Measurements from ENCODE around the gene ZNF764.
"Not testable (repeated sequence)": the region's sequence is repeated elsewhere in the genome, so short reads cannot be mapped to it uniquely, and the experiment has no call there.

ZNF764 gene

GRCh38 chr16:30556125-30556473, 2.1 kb downstream of the ZNF764 start:
- no peak for TF ChIP-seq POLR2A (IDR thresholded peaks at IDR 0.05; ENCODE audit: low read depth, low read length)
- no peak for TF ChIP-seq POLR2AphosphoS5 (IDR thresholded peaks at IDR 0.05; ENCODE audit: low read depth, low read length)
- TF ChIP-seq TAF1 (IDR thresholded peaks at IDR 0.05; ENCODE audit: borderline replicate concordance, low read depth, low read length), result no peak
- FAIRE-seq (no peak), DNase-seq (ENCODE audit: insufficient read length) (no peak)

- no peak for TF ChIP-seq POLR2AphosphoS5 (IDR thresholded peaks at IDR 0.05; ENCODE audit: low read depth, low read length)
- no peak for TF ChIP-seq TAF1 (IDR thresholded peaks at IDR 0.05; ENCODE audit: borderline replicate concordance, low read depth, low read length)
- TF ChIP-seq POLR2A (IDR thresholded peaks at IDR 0.05; ENCODE audit: low read depth, low read length), result no peak
- FAIRE-seq, result no peak
- no peak for DNase-seq (ENCODE audit: insufficient read length)
Observed at GRCh38 chr16:30555315-30556124, 2.7 kb downstream of the ZNF764 start.

GRCh38 chr16:30554557-30555314, 3.4 kb downstream of the ZNF764 start:
- DNase-seq (ENCODE audit: insufficient read length), result no peak
- no peak for TF ChIP-seq TAF1 (IDR thresholded peaks at IDR 0.05; ENCODE audit: borderline replicate concordance, low read depth, low read length)
- no peak for TF ChIP-seq POLR2AphosphoS5 (IDR thresholded peaks at IDR 0.05; ENCODE audit: low read depth, low read length)
- no peak for TF ChIP-seq POLR2A (IDR thresholded peaks at IDR 0.05; ENCODE audit: low read depth, low read length)
- no peak for FAIRE-seq

- FAIRE-seq (no peak), DNase-seq (ENCODE audit: insufficient read length) (no peak)
- no peak for TF ChIP-seq POLR2AphosphoS5 (IDR thresholded peaks at IDR 0.05; ENCODE audit: low read depth, low read length)
- TF ChIP-seq POLR2A (IDR thresholded peaks at IDR 0.05; ENCODE audit: low read depth, low read length), result no peak
- no peak for TF ChIP-seq TAF1 (IDR thresholded peaks at IDR 0.05; ENCODE audit: borderline replicate concordance, low read depth, low read length)
Observed at GRCh38 chr16:30553393-30553899, 4.7 kb downstream of the ZNF764 start.

- TF ChIP-seq POLR2A (IDR thresholded peaks at IDR 0.05; ENCODE audit: low read depth, low read length), result no peak
- TF ChIP-seq TAF1 (IDR thresholded peaks at IDR 0.05; ENCODE audit: borderline replicate concordance, low read depth, low read length), result no peak
- no peak for TF ChIP-seq POLR2AphosphoS5 (IDR thresholded peaks at IDR 0.05; ENCODE audit: low read depth, low read length)
- FAIRE-seq (no peak), DNase-seq (ENCODE audit: insufficient read length) (no peak)
Observed at GRCh38 chr16:30552956-30553355, 5.2 kb downstream of the ZNF764 start.

- FAIRE-seq, result no peak
Observed at GRCh38 chr16:30551781-30552180, 6.4 kb downstream of the ZNF764 start.

GRCh38 chr16:30548416-30549253, 9.5 kb downstream of the ZNF764 start:
- TF ChIP-seq POLR2A (IDR thresholded peaks at IDR 0.05; ENCODE audit: low read depth, low read length) (no peak), POLR2AphosphoS5 (IDR thresholded peaks at IDR 0.05; ENCODE audit: low read depth, low read length) (no peak), TAF1 (IDR thresholded peaks at IDR 0.05; ENCODE audit: borderline replicate concordance, low read depth, low read length) (no peak)
- no peak for FAIRE-seq

More at GRCh38 chr16:30551781-30552180, 6.4 kb downstream of the ZNF764 start:
- no peak for DNase-seq (ENCODE audit: insufficient read length)
- TF ChIP-seq POLR2AphosphoS5 (IDR thresholded peaks at IDR 0.05; ENCODE audit: low read depth, low read length) (no peak), POLR2A (IDR thresholded peaks at IDR 0.05; ENCODE audit: low read depth, low read length) (no peak), TAF1 (IDR thresholded peaks at IDR 0.05; ENCODE audit: borderline replicate concordance, low read depth, low read length) (no peak)

GRCh38 chr16:30546115-30546514, 12.1 kb downstream of the ZNF764 start:
- DNase-seq (ENCODE audit: insufficient read length), result no peak
- FAIRE-seq, result no peak
- no peak for TF ChIP-seq POLR2A (IDR thresholded peaks at IDR 0.05; ENCODE audit: low read depth, low read length)
- TF ChIP-seq TAF1 (IDR thresholded peaks at IDR 0.05; ENCODE audit: borderline replicate concordance, low read depth, low read length), result no peak
- no peak for TF ChIP-seq POLR2AphosphoS5 (IDR thresholded peaks at IDR 0.05; ENCODE audit: low read depth, low read length)

More at GRCh38 chr16:30548416-30549253, 9.5 kb downstream of the ZNF764 start:
- no peak for DNase-seq (ENCODE audit: insufficient read length)

GRCh38 chr16:30543067-30543466, 15.1 kb downstream of the ZNF764 start:
- TF ChIP-seq POLR2A (IDR thresholded peaks at IDR 0.05; ENCODE audit: low read depth, low read length), result no peak
- no peak for TF ChIP-seq POLR2AphosphoS5 (IDR thresholded peaks at IDR 0.05; ENCODE audit: low read depth, low read length)
- no peak for TF ChIP-seq TAF1 (IDR thresholded peaks at IDR 0.05; ENCODE audit: borderline replicate concordance, low read depth, low read length)
- DNase-seq (ENCODE audit: insufficient read length) (no peak), FAIRE-seq (no peak)

GRCh38 chr16:30541502-30542329, 16.5 kb downstream of the ZNF764 start:
- FAIRE-seq, result no peak
- TF ChIP-seq TAF1 (IDR thresholded peaks at IDR 0.05; ENCODE audit: borderline replicate concordance, low read depth, low read length) (no peak), POLR2AphosphoS5 (IDR thresholded peaks at IDR 0.05; ENCODE audit: low read depth, low read length) (no peak), POLR2A (IDR thresholded peaks at IDR 0.05; ENCODE audit: low read depth, low read length) (no peak)
- DNase-seq (ENCODE audit: insufficient read length), result no peak

- not testable (repeated sequence) for FAIRE-seq
Observed at GRCh38 chr16:30540916-30541464, 17.2 kb downstream of the ZNF764 start.

GRCh38 chr16:30539986-30540526, 18.1 kb downstream of the ZNF764 start:
- not testable (repeated sequence) for FAIRE-seq; DNase-seq (ENCODE audit: insufficient read length)

More at GRCh38 chr16:30540916-30541464, 17.2 kb downstream of the ZNF764 start:
- not testable (repeated sequence) for DNase-seq (ENCODE audit: insufficient read length)
